Liver (tissue), 9 donors: ENCODE measurements around the gene SEMA6B. TPM values are rescaled to one million over a fixed set of nuclear protein-coding genes. Genes with fewer than 3 reads are reported as not detected.

Experiments used
- DNase-seq: peaks from one replicate; pipeline ENCODE4 v3.0.0-alpha.2; 2017; ENCODE audit warnings: low spot score
- H3K27ac ChIP-seq, 2 donors: one replicate each; pipeline ENCODE4 v1.7.0; 2013; ENCODE audit warnings: inconsistent platforms in 2 of 2, low read length in 2 of 2, control low read depth in 1 of 2, low read depth in 1 of 2, mild to moderate bottlenecking in 1 of 2
- H3K27me3 ChIP-seq, 4 donors: one replicate each; pipeline versions ENCODE4 v1.6.1 to v1.7.0; 2013; ENCODE audit warnings: low read length in 3 of 4, inconsistent platforms in 1 of 4, mild to moderate bottlenecking in 1 of 4, moderate library complexity in 1 of 4; ENCODE audit not compliant: control insufficient read depth in 4 of 4, insufficient read depth in 4 of 4
- H3K36me3 ChIP-seq, 4 donors: one replicate each; pipeline versions ENCODE4 v1.6.1 to v1.7.0; 2013; ENCODE audit warnings: low read length in 3 of 4, mild to moderate bottlenecking in 3 of 4, low read depth in 1 of 4, moderate library complexity in 1 of 4; ENCODE audit not compliant: control insufficient read depth in 4 of 4, insufficient read depth in 3 of 4
- H3K4me1 ChIP-seq, 4 donors: one replicate each; pipeline versions ENCODE4 v1.6.1 to v1.7.0; 2013; ENCODE audit warnings: low read length in 3 of 4, mild to moderate bottlenecking in 3 of 4, moderate library complexity in 1 of 4; ENCODE audit not compliant: control insufficient read depth in 4 of 4, insufficient read depth in 4 of 4
- H3K4me3 ChIP-seq, 3 donors: one replicate each; pipeline versions ENCODE4 v1.6.1 to v1.7.0; 2013; ENCODE audit warnings: low read length in 3 of 3, control low read depth in 1 of 3, low read depth in 1 of 3, mild to moderate bottlenecking in 1 of 3
- H3K9ac ChIP-seq, 2 donors: one replicate each; pipeline ENCODE4 v1.7.0; 2013; ENCODE audit warnings: low read length in 2 of 2, mild to moderate bottlenecking in 2 of 2, moderate library complexity in 2 of 2, control low read depth in 1 of 2, low read depth in 1 of 2
- H3K9me3 ChIP-seq, 4 donors: one replicate each; pipeline versions ENCODE4 v1.6.1 to v1.7.0; 2013; ENCODE audit warnings: low read length in 3 of 4; ENCODE audit not compliant: control insufficient read depth in 4 of 4
- CTCF ChIP-seq: fragments of 150-350 bp; IDR thresholded peaks from 2 replicates; pipeline ENCODE4 v1.5.1; 2017; ENCODE audit warnings: improper control_type of control experiment, low read depth, low read length; ENCODE audit not compliant: missing input control
- EGR1 ChIP-seq, 2 donors: IDR thresholded peaks; 2 replicates each; pipeline ENCODE4 v1.6.1; 2016 to 2018; ENCODE audit warnings: antibody characterized with exemption in 2 of 2, low read depth in 2 of 2
- FOXA1 ChIP-seq: IDR thresholded peaks from 2 replicates; pipeline ENCODE4 v1.6.1; 2016; ENCODE audit warnings: antibody characterized with exemption
- FOXA2 ChIP-seq: IDR thresholded peaks from 2 replicates; pipeline ENCODE4 v1.6.1; 2016; ENCODE audit warnings: antibody characterized with exemption
- GABPA ChIP-seq, 2 donors: IDR thresholded peaks in 1 of 2; conservative IDR thresholded peaks in 1 of 2; 2 replicates each; pipeline ENCODE4 v1.6.1; 2016; ENCODE audit warnings: antibody characterized with exemption in 2 of 2, mild to moderate bottlenecking in 1 of 2, moderate library complexity in 1 of 2
- HNF4A ChIP-seq, 2 donors: conservative IDR thresholded peaks; 2 replicates each; pipeline ENCODE4 v1.6.1; 2016; ENCODE audit warnings: antibody characterized with exemption in 2 of 2, mild to moderate bottlenecking in 2 of 2
- HNF4G ChIP-seq: IDR thresholded peaks from 2 replicates; pipeline ENCODE4 v1.6.1; 2016; ENCODE audit warnings: antibody characterized with exemption
- JUND ChIP-seq, 2 donors: IDR thresholded peaks; 2 replicates each; pipeline ENCODE4 v1.6.1; 2016; ENCODE audit warnings: antibody characterized with exemption in 2 of 2
- NR2F2 ChIP-seq: IDR thresholded peaks from 2 replicates; pipeline ENCODE4 v1.6.1; 2016; ENCODE audit warnings: antibody characterized with exemption
- RAD21 ChIP-seq, 2 donors: IDR thresholded peaks; 2 replicates each; pipeline ENCODE4 v1.6.1; 2016; ENCODE audit warnings: antibody characterized with exemption in 2 of 2, mild to moderate bottlenecking in 2 of 2
- RXRA ChIP-seq, 2 donors: IDR thresholded peaks; 2 replicates each; pipeline ENCODE4 v1.6.1; 2017 to 2018; ENCODE audit warnings: antibody characterized with exemption in 2 of 2, mild to moderate bottlenecking in 1 of 2
- SP1 ChIP-seq: IDR thresholded peaks from 2 replicates; pipeline ENCODE4 v1.6.1; 2018; ENCODE audit warnings: antibody characterized with exemption, mild to moderate bottlenecking
- TAF1 ChIP-seq: conservative IDR thresholded peaks from 2 replicates; pipeline ENCODE4 v1.6.1; 2016; ENCODE audit warnings: antibody characterized with exemption, mild to moderate bottlenecking
- YY1 ChIP-seq: IDR thresholded peaks from 2 replicates; pipeline ENCODE4 v1.6.1; 2016; ENCODE audit warnings: antibody characterized with exemption, mild to moderate bottlenecking
- WGBS: extraction: QIAGEN DNeasy Blood & Tissue Kit; methylation state at CpG from one replicate; pipeline ENCODE4 v1.1.7; 2013; 5-methylcytosine and 5-hydroxymethylcytosine counted together
- polyA plus RNA-seq, 2 donors: library from polyadenylated mRNA; stranded (reverse) in 1 of 2; unstranded in 1 of 2; fragments of 200-250 nt in 1 of 2; fragments of >200 nt in 1 of 2; fragmentation: Nextera tagmentation in 1 of 2; extraction: Ambion mirVana in 1 of 2; gene quantifications; one replicate each; pipeline versions ENCODE4 v1.2.1 to v1.2.3, GENCODE V29; 2013 to 2015
- total RNA-seq, 2 donors: library from RNA; depleted of rRNA; stranded (reverse); fragments of >200 nt; gene quantifications; one replicate each; pipeline ENCODE4 v1.2.3, GENCODE V29; 2014
- TF ChIP-seq, protein P1 (sequence below): IDR thresholded peaks from 2 replicates; pipeline ENCODE4 v1.6.1; 2016; ENCODE audit warnings: antibody characterized with exemption
- TF ChIP-seq, protein P2 (sequence below): IDR thresholded peaks from 2 replicates; pipeline ENCODE4 v1.6.1; 2016; ENCODE audit warnings: antibody characterized with exemption, mild to moderate bottlenecking
- TF ChIP-seq, protein P3 (sequence below): IDR thresholded peaks from 2 replicates; pipeline ENCODE4 v1.6.1; 2016; ENCODE audit warnings: antibody characterized with exemption
- TF ChIP-seq, protein P4 (sequence below): IDR thresholded peaks from 2 replicates; pipeline ENCODE4 v1.6.1; 2016; ENCODE audit warnings: antibody characterized with exemption
- donor health status: healthy.
- donor health status: healthy.
- donor health status: healthy.
- donor health status: healthy.
- donor health status: healthy.

SEMA6B gene
- total and polyA plus RNA-seq, 4 donors = 0.58 to 3.2 (median 2.9) TPM

DNA sequence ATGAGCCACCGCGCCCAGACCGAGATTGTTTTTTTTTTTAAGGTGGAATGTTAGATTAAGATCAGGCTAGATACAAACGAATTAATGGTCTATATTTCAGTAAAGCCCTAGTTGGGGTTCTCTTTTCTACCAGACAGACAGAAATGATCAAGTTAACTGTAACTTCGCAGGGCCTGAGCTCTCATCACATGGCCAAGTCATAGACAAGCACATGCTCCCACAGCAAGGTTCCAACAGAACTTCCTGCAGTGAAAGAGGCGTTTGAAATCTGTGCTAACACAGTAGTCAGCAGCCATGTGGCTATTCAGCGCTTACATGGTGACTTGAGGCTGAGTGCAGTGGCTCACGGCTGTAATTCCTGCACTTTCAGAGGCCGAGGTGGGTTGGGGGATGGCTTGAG, 34.7 kb upstream of the SEMA6B start:
- Histone ChIP-seq H3K27me3 (no peaks in the 10 kb centered on the region), H3K36me3 (no peaks in the 10 kb centered on the region), H3K9ac (no peak overlapping the region), H3K4me3 (no peak overlapping the region), H3K27ac (no peak overlapping the region), H3K4me1 (peaks cover 2 to 16% (median 13%) of the 10 kb centered on the region in 4 donors), H3K9me3 (no peaks in the 10 kb centered on the region)
- no peak for DNase-seq
- no peak for TF ChIP-seq HNF4A (conservative IDR thresholded peaks at IDR 0.05)
- TF ChIP-seq, protein P1, sequence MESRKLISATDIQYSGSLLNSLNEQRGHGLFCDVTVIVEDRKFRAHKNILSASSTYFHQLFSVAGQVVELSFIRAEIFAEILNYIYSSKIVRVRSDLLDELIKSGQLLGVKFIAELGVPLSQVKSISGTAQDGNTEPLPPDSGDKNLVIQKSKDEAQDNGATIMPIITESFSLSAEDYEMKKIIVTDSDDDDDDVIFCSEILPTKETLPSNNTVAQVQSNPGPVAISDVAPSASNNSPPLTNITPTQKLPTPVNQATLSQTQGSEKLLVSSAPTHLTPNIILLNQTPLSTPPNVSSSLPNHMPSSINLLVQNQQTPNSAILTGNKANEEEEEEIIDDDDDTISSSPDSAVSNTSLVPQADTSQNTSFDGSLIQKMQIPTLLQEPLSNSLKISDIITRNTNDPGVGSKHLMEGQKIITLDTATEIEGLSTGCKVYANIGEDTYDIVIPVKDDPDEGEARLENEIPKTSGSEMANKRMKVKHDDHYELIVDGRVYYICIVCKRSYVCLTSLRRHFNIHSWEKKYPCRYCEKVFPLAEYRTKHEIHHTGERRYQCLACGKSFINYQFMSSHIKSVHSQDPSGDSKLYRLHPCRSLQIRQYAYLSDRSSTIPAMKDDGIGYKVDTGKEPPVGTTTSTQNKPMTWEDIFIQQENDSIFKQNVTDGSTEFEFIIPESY = no peak
- no peak for TF ChIP-seq CTCF
- no peak for TF ChIP-seq EGR1 (IDR thresholded peaks at IDR 0.05; ENCODE audit: low read depth in 2 of 2)
- TF ChIP-seq, protein P2, sequence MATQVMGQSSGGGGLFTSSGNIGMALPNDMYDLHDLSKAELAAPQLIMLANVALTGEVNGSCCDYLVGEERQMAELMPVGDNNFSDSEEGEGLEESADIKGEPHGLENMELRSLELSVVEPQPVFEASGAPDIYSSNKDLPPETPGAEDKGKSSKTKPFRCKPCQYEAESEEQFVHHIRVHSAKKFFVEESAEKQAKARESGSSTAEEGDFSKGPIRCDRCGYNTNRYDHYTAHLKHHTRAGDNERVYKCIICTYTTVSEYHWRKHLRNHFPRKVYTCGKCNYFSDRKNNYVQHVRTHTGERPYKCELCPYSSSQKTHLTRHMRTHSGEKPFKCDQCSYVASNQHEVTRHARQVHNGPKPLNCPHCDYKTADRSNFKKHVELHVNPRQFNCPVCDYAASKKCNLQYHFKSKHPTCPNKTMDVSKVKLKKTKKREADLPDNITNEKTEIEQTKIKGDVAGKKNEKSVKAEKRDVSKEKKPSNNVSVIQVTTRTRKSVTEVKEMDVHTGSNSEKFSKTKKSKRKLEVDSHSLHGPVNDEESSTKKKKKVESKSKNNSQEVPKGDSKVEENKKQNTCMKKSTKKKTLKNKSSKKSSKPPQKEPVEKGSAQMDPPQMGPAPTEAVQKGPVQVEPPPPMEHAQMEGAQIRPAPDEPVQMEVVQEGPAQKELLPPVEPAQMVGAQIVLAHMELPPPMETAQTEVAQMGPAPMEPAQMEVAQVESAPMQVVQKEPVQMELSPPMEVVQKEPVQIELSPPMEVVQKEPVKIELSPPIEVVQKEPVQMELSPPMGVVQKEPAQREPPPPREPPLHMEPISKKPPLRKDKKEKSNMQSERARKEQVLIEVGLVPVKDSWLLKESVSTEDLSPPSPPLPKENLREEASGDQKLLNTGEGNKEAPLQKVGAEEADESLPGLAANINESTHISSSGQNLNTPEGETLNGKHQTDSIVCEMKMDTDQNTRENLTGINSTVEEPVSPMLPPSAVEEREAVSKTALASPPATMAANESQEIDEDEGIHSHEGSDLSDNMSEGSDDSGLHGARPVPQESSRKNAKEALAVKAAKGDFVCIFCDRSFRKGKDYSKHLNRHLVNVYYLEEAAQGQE = no peak
- TF ChIP-seq RXRA (IDR thresholded peaks at IDR 0.05) = no peak
- no peak for TF ChIP-seq FOXA2
- TF ChIP-seq NR2F2 = no peak
- TF ChIP-seq FOXA1 = no peak
- TF ChIP-seq JUND (IDR thresholded peaks at IDR 0.05) = no peak
- TF ChIP-seq RAD21 (IDR thresholded peaks at IDR 0.05) = no peak
- no peak for TF ChIP-seq TAF1
- TF ChIP-seq YY1 = no peak
- TF ChIP-seq SP1 = no peak
- no peak for TF ChIP-seq GABPA (IDR thresholded peaks at IDR 0.05 in 1 of 2, conservative IDR thresholded peaks at IDR 0.05 in 1 of 2)
- TF ChIP-seq HNF4G = no peak
- TF ChIP-seq, protein P3, sequence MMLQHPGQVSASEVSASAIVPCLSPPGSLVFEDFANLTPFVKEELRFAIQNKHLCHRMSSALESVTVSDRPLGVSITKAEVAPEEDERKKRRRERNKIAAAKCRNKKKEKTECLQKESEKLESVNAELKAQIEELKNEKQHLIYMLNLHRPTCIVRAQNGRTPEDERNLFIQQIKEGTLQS = no peak
- TF ChIP-seq, protein P4, sequence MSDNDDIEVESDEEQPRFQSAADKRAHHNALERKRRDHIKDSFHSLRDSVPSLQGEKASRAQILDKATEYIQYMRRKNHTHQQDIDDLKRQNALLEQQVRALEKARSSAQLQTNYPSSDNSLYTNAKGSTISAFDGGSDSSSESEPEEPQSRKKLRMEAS = no peak
- 74% methylated on average over 9 of the region's 9 CpGs for WGBS
